ENCODE data around the gene ZNF577. TPM values are rescaled to one million over a fixed set of nuclear protein-coding genes. Genes with fewer than 3 reads are reported as not detected.

The ZNF577 gene
- total and polyA plus RNA-seq, 8 donors, result 5.5 to 25.2 (median 13.6) TPM

DNA sequence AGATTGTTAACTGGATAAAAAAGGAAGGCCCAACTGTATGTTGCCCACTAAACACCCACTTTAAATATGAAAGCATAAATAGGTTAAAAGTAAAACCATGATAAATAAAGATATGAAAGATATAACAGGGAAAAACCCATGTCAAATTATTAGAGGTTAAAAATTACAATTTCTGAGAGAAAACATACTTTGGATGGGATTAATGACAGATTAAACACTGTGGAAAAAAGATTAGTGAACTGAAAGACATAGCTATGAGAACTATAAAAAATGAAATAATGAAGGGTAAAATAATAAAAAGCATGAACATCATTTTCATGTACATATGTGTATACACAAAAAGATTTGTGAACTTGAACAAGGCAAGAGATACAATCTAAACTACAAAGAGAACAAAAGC is 2.2 kb upstream of the ZNF577 start:
- Histone ChIP-seq H3K27me3 (no peaks in the 10 kb centered on the region), H3K4me3 (no peak overlapping the region), H3K27ac (no peak overlapping the region), H3K36me3 (peaks cover 48 to 69% (median 62%) of the 10 kb centered on the region in 4 donors), H3K9me3 (peaks cover 40 to 99% (median 72%) of the 10 kb centered on the region in 4 donors), H3K4me1 (peaks cover 0 to 8% (median 5%) of the 10 kb centered on the region in 4 donors)
- TF ChIP-seq POLR2AphosphoS5 (IDR thresholded peaks at IDR 0.05), result no peak
- no peak for TF ChIP-seq POLR2A (IDR thresholded peaks at IDR 0.05)
- TF ChIP-seq EP300 (IDR thresholded peaks at IDR 0.05), result no peak
- TF ChIP-seq, protein P1, sequence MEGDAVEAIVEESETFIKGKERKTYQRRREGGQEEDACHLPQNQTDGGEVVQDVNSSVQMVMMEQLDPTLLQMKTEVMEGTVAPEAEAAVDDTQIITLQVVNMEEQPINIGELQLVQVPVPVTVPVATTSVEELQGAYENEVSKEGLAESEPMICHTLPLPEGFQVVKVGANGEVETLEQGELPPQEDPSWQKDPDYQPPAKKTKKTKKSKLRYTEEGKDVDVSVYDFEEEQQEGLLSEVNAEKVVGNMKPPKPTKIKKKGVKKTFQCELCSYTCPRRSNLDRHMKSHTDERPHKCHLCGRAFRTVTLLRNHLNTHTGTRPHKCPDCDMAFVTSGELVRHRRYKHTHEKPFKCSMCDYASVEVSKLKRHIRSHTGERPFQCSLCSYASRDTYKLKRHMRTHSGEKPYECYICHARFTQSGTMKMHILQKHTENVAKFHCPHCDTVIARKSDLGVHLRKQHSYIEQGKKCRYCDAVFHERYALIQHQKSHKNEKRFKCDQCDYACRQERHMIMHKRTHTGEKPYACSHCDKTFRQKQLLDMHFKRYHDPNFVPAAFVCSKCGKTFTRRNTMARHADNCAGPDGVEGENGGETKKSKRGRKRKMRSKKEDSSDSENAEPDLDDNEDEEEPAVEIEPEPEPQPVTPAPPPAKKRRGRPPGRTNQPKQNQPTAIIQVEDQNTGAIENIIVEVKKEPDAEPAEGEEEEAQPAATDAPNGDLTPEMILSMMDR (IDR thresholded peaks at IDR 0.05), result no peak
- DNase-seq, result no peak
- intact Hi-C loops (cut with DNase I; ENCODE audit: low total_unique reads), result no loop called here

DNA sequence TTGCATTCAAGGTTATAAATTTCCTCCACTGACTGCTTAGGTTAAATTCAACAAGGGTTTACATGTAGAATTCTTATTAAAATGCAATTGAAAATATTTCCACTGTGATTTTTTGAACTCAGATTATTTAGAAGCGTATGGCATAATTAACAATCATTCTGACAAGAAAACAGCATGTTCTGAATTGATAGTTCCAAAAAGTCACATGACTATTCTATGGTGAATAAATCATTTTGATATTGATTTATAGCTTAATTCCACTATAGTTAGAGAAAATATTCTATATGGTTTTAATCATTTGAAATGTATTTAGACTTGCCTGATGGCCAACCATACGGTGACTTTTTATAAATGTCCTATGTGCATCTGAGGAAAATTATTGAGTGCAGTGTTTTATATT is 3.0 kb downstream of the ZNF577 start:
- no peak for DNase-seq
- H3K36me3 ChIP-seq, result peaks cover 11 to 45% (median 36%) of the 10 kb centered on the region in 4 donors
- H3K27me3 ChIP-seq, result no peaks in the 10 kb centered on the region
- peaks cover 8 to 99% (median 50%) of the 10 kb centered on the region in 4 donors for H3K9me3 ChIP-seq
- no peak for TF ChIP-seq EP300 (IDR thresholded peaks at IDR 0.05)
- no peak for TF ChIP-seq POLR2AphosphoS5 (IDR thresholded peaks at IDR 0.05)
- TF ChIP-seq, protein P1 (IDR thresholded peaks at IDR 0.05), result no peak
- TF ChIP-seq POLR2A (IDR thresholded peaks at IDR 0.05), result no peak
- no peak overlapping the region for H3K4me3 ChIP-seq
- H3K27ac ChIP-seq, result no peak overlapping the region
- WGBS, 5 donors, result 94 to 100% (median 96%) methylated on average over 2 of the region's 2 CpGs
- peaks cover 0 to 8% (median 5%) of the 10 kb centered on the region in 4 donors for H3K4me1 ChIP-seq
- intact Hi-C loops (cut with DNase I; ENCODE audit: low total_unique reads), result no loop called here

DNA sequence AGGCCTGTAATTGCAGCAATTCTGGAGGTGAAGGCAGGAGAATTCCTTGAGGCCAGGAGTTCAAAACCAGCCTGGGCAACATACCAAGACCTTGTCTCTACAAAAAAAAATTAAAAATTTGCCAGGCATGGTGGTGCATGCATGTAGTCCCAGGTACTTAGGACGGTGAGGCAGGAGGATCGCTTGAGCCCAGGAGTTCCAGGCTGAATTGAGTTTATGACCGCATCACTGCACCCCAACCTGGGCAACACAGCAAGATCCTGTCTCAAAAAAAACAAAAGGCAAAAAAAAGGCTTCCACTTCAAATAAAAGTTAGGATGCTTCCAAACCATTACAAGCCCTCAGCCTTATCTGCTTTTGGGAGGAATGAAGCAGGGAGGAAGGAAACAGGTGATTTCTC is 5.2 kb downstream of the ZNF577 start:
- intact Hi-C loops (cut with DNase I; ENCODE audit: low total_unique reads), result no loop called here
- Histone ChIP-seq H3K9me3 (peaks cover 8 to 99% (median 53%) of the 10 kb centered on the region in 4 donors), H3K4me3 (no peak overlapping the region), H3K36me3 (peaks cover 29 to 57% (median 48%) of the 10 kb centered on the region in 4 donors), H3K4me1 (peaks cover 0 to 8% (median 5%) of the 10 kb centered on the region in 4 donors), H3K27me3 (no peaks in the 10 kb centered on the region), H3K27ac (no peak overlapping the region)
- TF ChIP-seq EP300 (IDR thresholded peaks at IDR 0.05), result no peak
- no peak for TF ChIP-seq POLR2A (IDR thresholded peaks at IDR 0.05)
- TF ChIP-seq, protein P1 (IDR thresholded peaks at IDR 0.05), result no peak
- no peak for TF ChIP-seq POLR2AphosphoS5 (IDR thresholded peaks at IDR 0.05)
- DNase-seq, result no peak
- WGBS, 5 donors, result 96 to 100% (median 96%) methylated on average over 3 of the region's 3 CpGs

DNA sequence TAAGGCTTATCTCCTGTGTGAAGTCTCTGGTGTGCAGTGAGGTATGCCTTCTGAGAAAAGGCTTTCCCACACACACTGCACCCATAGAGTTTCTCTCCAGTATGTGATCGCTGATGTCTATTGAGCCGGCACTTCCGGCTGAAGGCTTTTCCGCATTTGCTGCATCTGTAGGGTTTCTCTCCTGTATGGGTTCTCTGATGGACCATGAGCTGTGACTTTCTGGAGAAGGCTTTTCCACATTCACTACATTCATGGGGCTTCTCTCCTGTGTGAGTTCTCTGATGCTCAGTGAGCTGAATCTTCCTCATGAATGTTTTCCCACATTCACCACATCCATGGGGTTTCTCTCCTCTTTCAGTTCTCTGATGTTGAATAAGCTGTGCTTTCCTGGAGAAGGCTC is 14.7 kb downstream of the ZNF577 start:
- TF ChIP-seq EP300 (IDR thresholded peaks at IDR 0.05), result no peak
- TF ChIP-seq, protein P1 (IDR thresholded peaks at IDR 0.05), result no peak
- TF ChIP-seq POLR2AphosphoS5 (IDR thresholded peaks at IDR 0.05), result no peak
- TF ChIP-seq POLR2A (IDR thresholded peaks at IDR 0.05), result no peak
- no peaks in the 10 kb centered on the region for H3K27me3 ChIP-seq
- H3K4me3 ChIP-seq, result no peak overlapping the region
- H3K27ac ChIP-seq, result no peak overlapping the region
- peaks cover 54 to 100% (median 95%) of the 10 kb centered on the region in 4 donors for H3K9me3 ChIP-seq
- no peaks in the 10 kb centered on the region for H3K4me1 ChIP-seq
- intact Hi-C loops (cut with DNase I; ENCODE audit: low total_unique reads), result no loop called here
- DNase-seq, result no peak
- H3K36me3 ChIP-seq, result peaks cover 52 to 77% (median 61%) of the 10 kb centered on the region in 4 donors
- WGBS, 5 donors, result 96 to 100% (median 97%) methylated on average over 4 of the region's 4 CpGs

All from stomach (tissue), 9 donors.